Measurements from ENCODE around the gene GALNTL6. TPM values are rescaled to one million over a fixed set of nuclear protein-coding genes. Genes with fewer than 3 reads are reported as not detected.

The GALNTL6 gene
- polyA plus RNA-seq, 5 donors = 0.06 to 0.13 (median 0.08) TPM

DNA sequence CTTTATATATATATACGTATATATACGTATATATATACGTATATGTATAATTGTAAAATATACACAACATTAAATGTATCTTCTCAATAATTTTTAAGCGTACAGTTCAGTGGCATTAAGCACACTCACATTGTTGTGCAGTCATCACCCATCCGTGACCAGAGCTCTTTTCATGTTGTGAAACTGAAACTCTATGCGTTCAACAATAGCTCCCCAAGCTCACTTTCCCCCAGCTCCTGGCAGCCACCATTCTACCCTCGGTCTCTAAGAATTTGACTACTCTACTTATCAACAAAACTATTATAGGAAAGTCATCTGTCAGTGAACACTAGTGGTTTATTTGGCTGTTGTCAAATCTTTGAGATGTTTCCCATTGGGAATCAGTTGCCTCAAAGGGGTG, 733.6 kb downstream of the GALNTL6 start:
- DNase-seq = no peak

DNA sequence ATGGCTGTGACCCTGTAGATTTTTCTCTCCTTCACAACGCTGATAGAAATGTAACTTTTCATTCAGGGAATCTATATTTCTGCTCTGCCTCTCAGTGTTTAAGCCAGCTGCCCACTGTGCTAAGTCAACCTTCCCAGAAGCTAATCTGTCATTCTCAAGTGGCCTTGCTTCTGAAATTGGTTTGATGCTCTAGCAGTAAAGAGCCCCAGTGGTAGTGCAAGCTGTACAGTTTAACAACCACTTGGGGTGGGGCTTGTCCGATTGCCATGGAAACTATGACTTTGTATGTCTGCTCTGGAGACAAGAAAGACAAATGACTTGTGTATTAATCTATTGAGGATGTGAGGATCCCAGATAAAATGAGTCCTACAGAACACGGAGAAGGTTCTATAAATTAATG, 734.5 kb downstream of the GALNTL6 start:
- no peak for DNase-seq

DNA sequence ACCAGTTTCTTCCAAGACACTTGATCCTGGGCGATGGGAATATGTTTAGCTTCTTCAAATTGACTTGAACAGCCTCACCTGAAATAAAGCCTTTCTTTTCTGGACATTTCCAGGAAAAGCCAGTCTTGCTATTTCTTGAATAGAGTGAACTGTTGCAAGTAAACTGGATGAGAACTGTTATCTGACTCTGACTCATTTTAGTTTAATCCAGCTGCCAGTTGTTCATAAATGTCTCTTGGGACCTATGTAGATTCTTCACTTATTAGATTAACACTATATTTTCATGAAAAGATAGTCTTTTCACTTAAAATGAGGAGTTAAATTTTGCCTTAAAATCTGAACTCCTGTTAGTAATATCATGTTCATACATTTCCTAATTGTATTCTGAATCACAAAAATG, 740.0 kb downstream of the GALNTL6 start:
- no peak for DNase-seq

DNA sequence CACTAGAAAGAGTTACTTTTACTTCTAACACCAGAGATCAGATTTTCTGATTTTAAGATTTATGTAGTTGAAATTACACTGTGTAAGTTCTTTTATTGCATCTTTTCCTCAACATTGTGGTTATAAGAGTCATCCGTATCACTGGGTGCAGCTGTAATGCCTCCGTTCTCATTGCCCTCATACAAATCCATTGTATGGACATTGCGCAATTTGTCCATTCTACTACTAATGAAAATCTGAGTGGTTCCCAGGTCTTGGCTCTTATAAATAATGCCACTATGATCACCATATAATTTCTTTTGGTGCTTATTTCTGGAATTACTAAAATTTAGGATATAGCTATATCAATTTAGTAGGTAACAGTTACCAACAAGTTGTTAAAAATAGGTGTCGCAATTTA, 741.4 kb downstream of the GALNTL6 start:
- no peak for DNase-seq

DNA sequence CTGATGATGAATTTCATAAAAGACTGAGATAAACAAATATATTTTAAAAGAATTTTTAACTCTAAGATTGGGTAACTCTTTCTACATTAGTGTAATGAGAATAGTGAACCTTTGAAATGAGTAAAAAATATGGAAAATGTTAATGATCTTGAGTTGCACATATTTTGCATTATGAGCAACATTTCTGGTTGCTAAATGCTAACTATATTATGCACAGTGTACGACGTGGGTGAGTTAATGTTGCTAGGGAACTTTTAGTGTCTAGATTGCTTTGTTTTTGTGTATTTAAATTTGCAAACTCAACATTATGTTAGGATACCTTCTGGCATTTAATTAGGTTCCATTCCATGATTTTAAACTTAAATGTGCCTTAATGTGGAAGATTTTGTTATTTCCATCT, 742.5 kb downstream of the GALNTL6 start:
- no peak for DNase-seq

DNA sequence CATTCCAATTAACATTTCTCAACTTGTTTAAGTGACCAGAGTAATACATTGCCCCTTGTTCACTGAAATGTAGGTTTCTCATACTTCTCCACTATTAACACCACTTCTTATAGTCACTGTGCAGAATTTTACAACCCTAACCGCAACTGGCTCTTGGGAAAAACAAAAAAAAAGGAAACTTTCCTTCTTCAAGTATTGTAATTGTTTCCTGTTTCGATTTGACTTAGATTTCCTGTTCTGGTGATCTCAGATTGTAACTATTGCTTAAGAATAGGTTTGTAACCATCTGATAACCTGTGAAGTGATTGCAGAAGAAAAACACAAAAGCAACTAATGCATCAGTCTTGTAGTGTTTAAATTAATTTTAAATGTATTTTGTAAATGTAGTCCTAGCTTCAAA, 760.7 kb downstream of the GALNTL6 start:
- no peak for DNase-seq

DNA sequence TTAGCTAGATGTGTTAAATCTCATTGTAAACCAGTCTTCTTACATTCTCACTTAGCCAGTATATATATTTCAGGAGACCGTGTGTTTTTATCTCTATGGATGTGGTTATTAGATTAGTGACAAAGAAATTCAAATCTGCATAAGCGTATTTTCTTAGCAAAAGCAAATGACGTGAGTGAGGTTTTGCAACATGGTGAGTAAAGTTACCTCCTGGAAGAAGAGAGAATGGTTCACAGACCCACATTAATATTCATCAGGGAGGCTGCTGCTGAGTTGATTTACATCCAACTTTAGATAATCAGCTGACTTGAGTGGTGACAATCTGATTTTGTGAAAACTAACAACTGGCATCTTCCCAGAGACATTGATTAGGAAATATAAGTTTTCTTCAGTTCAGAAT, 765.5 kb downstream of the GALNTL6 start:
- no peak for DNase-seq

DNA sequence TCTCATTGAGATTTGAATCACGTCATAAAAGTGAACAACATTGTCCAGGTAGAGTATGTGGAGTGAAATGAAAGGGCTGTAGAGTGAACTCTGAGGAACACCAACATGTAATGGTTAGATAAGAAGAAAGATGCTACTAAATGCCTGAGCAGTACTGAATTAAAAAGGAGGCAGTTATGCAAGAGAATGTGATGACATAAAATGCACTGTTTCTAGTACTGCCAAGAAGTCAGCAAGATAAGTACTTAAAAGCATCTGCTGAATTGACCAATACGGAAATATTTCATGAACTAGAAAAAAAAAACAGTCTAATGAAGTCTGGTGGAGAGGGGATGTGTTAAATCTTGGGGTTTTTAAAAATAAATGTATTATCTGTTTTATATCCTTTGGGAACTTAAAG, 771.6 kb downstream of the GALNTL6 start:
- DNase-seq = no peak

DNA sequence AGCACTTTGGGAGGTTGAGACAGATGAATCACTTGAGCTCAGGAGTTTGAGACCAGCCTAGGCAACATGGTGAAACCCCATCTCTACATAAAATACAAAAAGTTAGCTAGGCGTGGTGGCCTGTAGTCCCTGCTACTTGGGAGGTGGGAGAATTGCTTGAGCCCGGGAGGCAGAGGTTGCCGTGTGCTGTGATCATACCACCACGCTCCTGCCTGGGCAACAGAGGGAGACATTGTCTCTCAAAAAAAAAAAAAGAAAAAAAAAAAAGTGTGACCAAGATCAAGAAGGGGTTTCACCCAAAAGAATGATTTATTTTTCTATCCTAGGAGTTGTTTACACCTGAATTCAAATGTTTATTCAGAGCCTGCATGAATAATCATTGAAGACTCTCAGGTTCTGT, 783.0 kb downstream of the GALNTL6 start:
- no peak for DNase-seq

DNA sequence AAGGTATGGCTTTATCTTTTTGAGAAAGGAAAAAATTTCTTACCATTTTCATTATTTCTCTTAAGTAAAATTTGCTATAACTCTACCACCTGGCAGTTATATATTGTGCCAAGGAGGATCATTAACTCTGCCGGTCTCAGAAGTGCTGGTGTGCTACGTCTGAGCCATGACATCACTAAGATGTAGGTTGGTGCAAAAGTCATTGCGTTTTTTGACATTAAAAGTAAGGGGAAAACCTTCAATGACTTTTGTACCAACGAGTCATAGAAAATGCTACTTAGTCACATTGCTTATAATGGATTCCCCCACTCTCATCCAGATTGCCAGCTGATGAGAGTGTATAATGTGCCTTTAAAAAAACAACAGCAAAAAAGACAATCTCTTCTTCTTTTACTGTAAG, 786.4 kb downstream of the GALNTL6 start:
- no peak for DNase-seq

DNA sequence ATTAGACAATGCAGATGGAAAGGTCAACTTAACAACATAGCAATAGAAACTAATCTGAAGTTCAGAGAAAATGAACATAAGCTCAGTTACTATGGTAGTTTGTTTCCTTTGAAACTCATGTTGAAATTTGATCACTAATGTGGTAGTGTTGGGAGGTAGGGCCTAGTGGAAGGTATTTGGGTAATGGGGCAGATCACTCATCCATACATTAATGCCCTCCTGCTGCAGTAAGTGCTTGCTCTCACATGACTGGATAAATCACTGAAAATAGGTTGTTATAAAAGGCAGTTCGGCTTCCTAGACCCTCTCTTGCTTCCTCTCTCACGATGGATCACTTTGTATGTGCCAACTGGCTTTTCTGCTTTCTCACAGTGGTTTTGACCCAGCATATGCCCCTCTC, 788.0 kb downstream of the GALNTL6 start:
- DNase-seq = no peak

DNA sequence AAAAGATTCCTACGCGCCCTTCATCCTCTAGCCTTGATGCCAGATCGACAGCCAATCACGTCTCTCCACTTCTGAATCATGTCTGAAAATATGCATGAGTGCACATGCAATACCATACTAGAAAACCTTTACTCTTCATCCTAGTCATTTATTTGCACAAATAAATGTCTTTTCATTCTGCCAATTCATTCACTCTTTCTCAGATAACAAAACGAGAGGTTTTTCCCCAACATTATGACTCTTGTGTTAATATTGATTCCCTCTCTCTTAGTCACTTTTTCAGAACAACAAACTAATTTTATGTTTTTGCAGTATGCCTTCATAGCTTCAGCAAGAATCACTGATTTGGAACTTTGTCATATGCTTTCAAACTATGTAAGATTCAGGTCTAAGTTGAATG, 806.0 kb downstream of the GALNTL6 start:
- no peak for DNase-seq

DNA sequence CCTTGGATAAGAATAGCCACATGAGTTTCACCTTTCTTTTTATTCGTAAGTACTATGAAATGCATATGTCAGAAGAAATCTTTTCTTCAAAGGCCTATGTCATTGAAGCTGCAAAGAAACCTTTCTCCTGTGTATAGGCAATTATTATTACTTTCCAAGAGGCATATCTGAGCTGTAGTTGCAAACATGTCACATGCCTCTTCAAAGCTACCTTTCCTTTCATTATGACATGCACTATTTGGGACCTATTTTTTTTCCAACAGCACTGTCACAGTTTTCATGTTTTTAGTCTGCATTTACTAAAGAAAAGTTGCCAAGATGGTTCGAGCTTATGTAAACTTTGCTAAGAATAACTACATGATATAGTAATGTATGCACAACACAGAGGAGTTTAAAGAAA, 806.6 kb downstream of the GALNTL6 start:
- no peak for DNase-seq

DNA sequence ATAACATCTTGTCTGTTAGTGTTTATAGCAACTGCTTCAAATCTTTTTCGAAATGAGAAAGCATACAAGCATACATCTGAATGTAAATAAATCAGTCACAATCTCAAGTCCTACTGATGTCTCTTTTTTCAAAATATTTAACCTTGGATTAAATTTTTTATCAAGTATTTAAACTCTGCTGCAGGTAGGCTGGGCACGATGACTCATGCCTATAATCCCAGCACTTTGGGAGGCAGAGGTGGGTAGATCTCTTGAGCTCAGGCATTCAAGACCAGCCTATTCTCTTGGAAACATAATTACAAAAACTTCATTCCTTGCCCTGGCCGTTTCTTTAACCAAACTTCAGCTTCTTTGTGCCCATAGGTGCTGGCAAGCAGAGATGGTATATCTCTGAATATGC, 815.1 kb downstream of the GALNTL6 start:
- no peak for DNase-seq

DNA sequence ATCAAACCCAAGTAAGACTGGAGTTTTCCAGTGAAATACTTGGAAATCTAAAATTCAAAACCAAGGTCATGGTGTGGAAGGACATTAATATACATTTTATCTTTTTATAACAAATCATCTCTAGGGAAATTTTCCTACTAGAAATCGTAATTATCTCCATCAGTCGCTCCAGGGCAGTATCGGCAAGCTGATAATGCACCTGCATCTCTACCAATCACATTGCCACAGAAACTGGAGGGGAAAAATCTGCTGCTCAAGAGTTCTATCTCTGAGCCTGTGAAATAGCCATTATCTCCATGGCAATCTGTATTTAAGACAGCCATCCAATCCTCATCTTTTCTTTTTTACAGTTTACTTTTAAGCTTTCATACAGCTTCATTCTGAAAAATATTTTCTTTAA, 817.1 kb downstream of the GALNTL6 start:
- DNase-seq = no peak

DNA sequence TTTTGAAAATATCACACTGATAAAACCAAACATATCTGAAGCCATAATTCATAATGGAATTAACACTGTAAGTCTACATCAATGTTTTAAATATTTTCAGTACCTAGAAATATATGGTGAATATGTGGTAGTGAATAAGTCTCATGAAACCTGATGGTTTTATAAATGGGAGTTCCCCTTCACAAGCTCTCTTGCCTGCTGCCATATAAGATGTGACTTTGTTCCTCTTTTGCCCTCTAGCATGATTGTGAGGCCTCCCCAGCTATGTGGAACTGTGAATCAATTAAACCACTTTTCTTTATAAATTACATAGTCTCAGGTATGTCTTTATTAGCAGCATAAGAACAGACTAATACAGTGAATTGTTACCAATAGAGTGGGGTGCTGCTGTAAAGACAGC, 818.6 kb downstream of the GALNTL6 start:
- no peak for DNase-seq

DNA sequence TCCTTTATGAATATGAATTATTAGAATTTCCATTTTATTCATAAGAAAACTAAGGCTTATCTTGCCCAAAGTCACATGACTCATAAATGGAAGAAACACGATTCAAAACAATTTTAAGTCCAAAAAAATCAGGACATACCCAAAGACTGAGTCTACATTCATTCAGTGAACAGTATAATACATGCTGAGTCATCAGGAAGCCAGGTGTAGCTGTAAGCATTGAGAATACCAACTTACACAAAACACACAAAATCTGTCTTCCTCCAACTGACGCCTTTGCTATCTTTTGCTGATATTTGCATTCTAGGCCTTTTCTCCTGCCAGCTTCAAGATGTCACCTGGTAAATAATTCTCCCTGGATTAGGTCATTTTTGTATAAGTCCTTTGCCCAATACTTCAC, 835.3 kb downstream of the GALNTL6 start:
- no peak for DNase-seq

DNA sequence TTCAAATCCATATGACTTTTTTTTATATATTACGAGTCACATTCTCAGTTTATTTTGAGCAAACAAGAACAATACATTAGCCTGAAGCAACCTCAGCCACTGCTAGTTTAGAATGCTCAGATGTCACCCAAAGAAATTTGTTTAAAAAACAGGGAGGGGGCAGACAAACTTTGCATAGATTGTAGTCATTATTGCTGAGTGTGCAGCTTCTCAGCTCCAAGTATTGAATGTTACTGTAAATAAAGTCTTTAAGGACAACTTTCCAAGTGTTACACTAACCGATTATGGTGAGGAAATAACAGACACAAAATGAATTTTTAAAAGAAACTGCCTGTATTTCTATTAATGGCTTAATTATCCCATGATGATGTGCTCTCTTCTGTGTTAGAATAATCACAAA, 835.9 kb downstream of the GALNTL6 start:
- no peak for DNase-seq

DNA sequence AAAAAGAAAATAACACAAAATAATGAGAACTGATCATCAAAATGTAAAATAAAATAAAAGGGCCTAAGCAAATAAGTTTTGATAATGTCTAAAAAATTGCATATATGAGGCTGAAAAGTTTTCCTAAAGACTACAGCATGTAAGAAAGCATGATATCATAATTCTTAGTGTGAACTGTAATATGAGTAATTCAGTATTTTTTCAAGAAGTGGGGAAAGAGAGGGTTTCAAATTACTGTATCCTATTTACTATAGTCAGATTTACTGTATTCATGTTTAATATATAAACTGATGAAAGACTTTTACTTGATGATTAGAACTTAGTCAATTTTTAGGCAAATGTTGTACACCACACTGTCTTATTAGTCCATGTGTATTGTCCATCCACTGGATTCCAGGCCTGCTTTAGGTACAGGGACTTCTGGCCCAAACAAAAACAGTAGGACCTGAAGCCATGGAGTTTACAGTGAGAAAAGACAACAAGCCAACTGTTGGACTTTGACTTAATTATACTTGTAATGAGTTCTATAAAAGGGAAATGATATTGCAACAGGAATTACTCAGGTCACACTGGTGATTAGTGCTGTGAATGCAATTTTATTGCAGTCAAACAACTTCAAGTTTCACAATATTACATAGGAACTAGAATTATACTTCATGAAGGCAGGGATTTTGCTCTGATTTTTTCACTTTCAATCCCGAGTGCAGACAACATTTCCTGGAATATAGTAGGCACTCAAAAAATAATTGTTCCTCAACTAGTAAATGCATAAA, 837.7 kb downstream of the GALNTL6 start:
- no peak for DNase-seq

DNA sequence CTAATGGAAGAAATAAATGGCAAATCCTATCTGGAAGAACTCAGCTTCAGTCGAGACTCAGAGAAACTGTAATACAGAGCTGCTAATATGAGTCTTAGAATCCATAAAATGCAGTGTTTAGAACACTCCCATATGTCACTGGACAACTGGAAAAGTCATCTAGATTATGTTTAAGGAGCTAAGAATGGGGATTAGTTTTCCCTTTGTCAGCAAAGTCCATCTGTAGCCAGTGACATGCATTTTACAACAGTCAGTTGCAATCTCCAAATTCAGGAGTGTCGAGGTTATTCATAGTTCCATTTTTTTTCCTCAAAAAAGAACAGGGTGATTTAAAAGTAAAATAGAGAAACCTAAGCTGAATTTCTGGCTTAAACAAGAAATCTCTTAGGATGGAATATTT, 838.8 kb downstream of the GALNTL6 start:
- no peak for DNase-seq

DNA sequence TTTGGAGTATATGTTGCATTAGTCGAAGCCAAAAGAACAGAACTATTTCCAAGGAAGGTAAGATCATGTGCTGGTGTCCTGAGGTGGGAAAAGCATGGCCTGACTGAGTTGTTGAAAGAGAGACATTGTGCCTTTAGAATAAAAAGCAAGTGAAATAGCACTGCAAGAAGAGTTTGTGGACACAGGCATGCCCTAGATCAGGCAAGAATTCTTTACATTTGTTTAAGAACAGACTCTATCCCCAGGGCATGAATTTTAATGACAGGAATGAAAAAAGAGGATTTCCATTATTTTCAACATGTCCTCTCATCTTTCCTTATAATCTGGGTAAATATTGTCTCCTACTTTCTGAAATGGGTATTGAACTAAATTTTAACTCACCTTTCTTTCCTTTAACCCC, 839.2 kb downstream of the GALNTL6 start:
- no peak for DNase-seq

DNA sequence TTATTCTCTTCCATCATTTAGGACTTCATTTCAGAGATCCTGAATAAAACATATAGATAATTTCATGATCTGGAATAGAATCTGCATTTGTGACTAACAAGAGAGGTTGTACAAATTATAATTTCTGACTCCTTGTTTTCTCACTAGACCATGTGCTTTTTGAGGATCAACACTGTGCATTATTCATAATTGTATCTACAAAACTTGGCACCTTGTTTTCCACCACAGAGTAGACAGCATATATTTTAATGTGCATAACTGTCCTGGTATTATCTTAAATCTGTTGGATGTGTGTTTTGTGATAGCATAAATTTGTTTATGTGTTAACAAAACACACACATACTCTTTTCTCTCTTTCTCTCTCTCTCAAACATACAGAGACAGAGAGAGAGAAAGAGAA, 840.5 kb downstream of the GALNTL6 start:
- DNase-seq = no peak

DNA sequence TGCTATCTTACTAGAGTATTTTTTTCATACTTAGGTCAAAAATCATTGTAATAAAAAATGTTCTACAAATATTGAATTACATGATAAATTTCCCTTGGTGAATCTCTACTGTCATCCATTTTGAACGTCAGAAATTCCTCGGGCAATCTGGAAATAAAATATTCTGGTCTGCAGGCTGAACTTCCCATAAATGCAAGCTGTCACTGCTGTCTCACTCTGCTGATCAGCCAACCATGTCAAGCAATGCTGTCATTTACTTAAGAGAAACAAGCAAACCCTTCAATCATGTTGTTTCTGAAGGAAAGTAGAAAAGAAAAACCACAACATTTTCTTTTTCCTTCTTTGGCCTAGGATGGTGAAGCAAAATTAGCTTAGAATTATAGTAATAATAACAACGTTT, 841.3 kb downstream of the GALNTL6 start:
- no peak for DNase-seq

DNA sequence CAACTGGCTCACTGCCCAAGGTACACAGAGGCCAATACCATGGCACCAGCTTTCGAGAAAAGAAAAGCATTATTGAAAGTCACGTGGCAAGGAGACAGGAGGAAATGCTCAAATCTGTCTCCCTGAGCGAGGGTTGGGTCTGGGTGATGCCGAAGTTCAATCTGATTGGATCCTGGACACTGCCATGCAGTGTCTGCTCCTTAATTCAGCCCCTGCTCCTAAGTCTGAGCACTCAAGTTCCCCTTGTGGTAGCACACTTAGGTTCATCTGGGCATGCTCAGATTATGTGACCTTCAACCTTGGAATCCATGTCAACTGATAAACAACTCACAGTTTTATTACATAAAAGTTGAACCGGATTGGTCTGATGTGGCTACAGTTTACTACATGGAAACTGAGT, 842.9 kb downstream of the GALNTL6 start:
- no peak for DNase-seq

DNA sequence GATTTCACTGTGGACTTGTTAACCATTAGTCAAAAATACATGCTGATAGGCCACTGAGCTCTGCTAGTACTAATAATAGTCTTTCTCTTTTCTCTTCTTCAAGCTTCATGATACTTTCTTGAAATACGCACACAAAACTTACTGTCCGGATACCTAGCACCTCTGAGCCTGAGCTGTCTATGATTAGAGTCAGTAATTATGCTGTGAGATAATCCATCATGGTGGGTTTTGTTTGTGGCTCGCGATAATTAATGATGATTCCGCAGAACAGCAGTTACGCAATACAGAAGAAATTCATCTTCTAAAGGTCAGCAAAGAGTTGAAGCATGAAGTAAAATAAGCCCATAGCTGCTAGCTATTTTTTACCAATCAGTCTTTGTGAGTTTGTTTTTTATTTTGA, 843.9 kb downstream of the GALNTL6 start:
- no peak for DNase-seq
